Thoracic aorta (tissue), 2 donors: ENCODE data around the gene STX16. TPM values are rescaled to one million over a fixed set of nuclear protein-coding genes. Genes with fewer than 3 reads are reported as not detected.

Experiments
- ATAC-seq: fragments of 150-250 bp; one replicate; pipeline ENCODE4 v1.8.0; 2017; ENCODE audit warnings: low read depth; ENCODE audit not compliant: insufficient number of reproducible peaks, low FRiP score
- DNase-seq: peaks from one replicate; pipeline ENCODE4 v3.0.0-alpha.2; 2020; ENCODE audit warnings: low spot score
- H3K27ac ChIP-seq, 2 donors: fragments of 200-600 bp; sonication (generic); 1 replicate in 1 of 2; 2 replicates in 1 of 2; pipeline ENCODE4 v1.5.1; 2016; ENCODE audit warnings: mild to moderate bottlenecking in 2 of 2, moderate library complexity in 2 of 2
- H3K27me3 ChIP-seq: fragments of 200-600 bp; sonication (generic); replicated peaks from 2 replicates; pipeline ENCODE4 v1.6.0; 2016; ENCODE audit warnings: mild to moderate bottlenecking; ENCODE audit not compliant: insufficient read depth
- H3K36me3 ChIP-seq: fragments of 200-600 bp; sonication (generic); one replicate; pipeline ENCODE4 v1.5.1; 2016
- H3K4me1 ChIP-seq, 2 donors: fragments of 200-600 bp; sonication (generic); 1 replicate in 1 of 2; 2 replicates in 1 of 2; pipeline versions ENCODE4 v1.5.1 to v1.6.0; 2016; ENCODE audit warnings: low read depth in 2 of 2, mild to moderate bottlenecking in 1 of 2; ENCODE audit not compliant: control insufficient read depth in 1 of 2
- H3K4me3 ChIP-seq: fragments of 200-600 bp; sonication (generic); 2 replicates; pipeline ENCODE4 v1.5.1; 2016; ENCODE audit warnings: mild to moderate bottlenecking
- H3K9me3 ChIP-seq: fragments of 200-600 bp; sonication (generic); 2 replicates; pipeline ENCODE4 v1.5.1; 2016
- total RNA-seq, 2 donors: library from RNA; depleted of rRNA; stranded (reverse); fragments of >200 nt; gene quantifications; one replicate each; pipeline versions ENCODE4 v1.1.0 to v1.2.3, GENCODE V29; 2016
- TF ChIP-seq, protein P1 (sequence below): fragments of 200-600 bp; sonication (generic); IDR thresholded peaks from one replicate; pipeline ENCODE4 v1.5.1; 2019; ENCODE audit warnings: antibody characterized with exemption

The STX16 gene
- total RNA-seq, 2 donors from 2014 or later: 66.3 to 109 TPM

DNA sequence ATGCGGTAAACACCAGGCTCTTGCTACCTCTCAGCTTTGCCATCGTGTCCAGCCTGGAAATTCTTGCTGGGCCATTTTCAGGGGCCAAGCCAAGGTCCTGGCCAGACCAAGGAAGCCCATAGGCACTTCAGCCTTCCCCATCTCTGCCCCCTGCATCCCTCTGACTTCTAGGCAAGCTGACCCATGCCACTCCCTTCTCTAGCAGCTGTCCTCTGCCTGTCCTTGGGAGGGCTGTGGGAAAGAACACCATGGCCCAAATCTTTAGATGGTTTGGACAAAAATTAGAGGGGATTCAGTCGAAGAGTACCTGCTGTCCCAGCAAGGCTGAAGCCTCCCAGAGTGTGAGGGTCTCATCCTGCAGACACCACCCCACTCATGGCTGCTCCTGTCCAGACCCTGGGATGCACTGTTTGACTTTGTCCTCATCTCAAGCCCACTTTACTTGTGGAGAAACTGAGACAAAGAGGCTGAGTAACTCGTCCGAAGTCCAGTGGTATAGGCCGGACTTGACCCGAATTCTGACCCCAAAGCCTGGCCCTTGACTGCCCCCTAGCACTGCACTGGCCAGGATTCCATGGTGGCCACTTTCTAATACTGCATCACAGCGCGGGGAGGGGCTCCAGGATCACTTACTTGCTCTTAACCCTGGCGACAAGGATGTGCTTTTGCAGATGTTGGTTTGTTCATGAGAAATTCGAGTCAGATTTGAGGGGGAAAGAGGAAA, 22.4 kb upstream of the STX16 start:
- Histone ChIP-seq H3K27me3 (no peaks in the 10 kb centered on the region), H3K36me3 (no peaks in the 10 kb centered on the region), H3K4me3 (no peak overlapping the region), H3K4me1 (peaks cover 5 to 10% of the 10 kb centered on the region in 2 donors), H3K9me3 (no peaks in the 10 kb centered on the region), H3K27ac (no peak overlapping the region)
- no peak for DNase-seq
- ATAC-seq: no peak
- TF ChIP-seq, protein P1, sequence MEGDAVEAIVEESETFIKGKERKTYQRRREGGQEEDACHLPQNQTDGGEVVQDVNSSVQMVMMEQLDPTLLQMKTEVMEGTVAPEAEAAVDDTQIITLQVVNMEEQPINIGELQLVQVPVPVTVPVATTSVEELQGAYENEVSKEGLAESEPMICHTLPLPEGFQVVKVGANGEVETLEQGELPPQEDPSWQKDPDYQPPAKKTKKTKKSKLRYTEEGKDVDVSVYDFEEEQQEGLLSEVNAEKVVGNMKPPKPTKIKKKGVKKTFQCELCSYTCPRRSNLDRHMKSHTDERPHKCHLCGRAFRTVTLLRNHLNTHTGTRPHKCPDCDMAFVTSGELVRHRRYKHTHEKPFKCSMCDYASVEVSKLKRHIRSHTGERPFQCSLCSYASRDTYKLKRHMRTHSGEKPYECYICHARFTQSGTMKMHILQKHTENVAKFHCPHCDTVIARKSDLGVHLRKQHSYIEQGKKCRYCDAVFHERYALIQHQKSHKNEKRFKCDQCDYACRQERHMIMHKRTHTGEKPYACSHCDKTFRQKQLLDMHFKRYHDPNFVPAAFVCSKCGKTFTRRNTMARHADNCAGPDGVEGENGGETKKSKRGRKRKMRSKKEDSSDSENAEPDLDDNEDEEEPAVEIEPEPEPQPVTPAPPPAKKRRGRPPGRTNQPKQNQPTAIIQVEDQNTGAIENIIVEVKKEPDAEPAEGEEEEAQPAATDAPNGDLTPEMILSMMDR: no peak

DNA sequence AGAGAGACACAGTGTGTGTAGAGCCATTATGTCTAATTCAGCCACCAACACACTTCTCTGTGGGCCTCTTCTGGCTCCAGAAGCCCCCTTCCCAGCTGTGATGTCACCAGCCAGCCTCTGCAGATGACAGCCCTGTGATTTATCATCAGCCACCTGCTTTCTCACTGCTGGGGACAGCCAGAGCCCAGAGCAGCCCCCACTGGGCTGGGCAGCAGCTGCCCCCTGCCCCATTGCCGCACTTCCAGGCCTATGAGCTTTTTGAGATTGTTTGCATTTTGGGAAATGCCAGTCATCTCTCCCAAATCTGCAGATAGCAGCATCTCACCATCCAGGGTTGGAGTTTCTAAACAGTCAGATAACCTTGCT, 21.9 kb upstream of the STX16 start:
- ATAC-seq (no peak), DNase-seq (no peak)
- H3K27ac ChIP-seq: no peak overlapping the region
- H3K4me1 ChIP-seq: peaks cover 2 to 4% of the 10 kb centered on the region in 2 donors
- no peak overlapping the region for H3K4me3 ChIP-seq
- no peaks in the 10 kb centered on the region for H3K27me3 ChIP-seq
- TF ChIP-seq, protein P1: no peak
- no peaks in the 10 kb centered on the region for H3K9me3 ChIP-seq
- no peaks in the 10 kb centered on the region for H3K36me3 ChIP-seq

DNA sequence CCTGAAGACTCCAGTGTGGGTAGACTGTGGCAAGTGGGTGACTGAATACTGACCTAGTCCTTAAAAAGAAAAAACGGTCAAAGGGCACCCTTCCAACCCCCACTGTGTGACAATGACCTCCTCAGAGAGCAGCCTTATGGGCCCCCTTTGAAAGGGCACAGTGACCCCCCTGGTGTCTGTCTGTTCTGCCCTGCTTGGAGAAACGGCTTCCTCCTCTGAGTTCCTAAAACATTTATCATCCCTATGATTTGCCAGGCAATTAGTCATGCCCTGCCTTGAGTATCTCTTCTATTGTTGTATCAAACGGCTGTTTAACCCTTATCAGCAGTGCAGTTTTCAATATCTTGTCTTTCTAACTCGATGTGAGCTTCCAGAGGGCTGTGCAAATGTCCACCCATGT, 21.0 kb upstream of the STX16 start:
- no peaks in the 10 kb centered on the region for H3K4me1 ChIP-seq
- H3K4me3 ChIP-seq: no peak overlapping the region
- H3K9me3 ChIP-seq: no peaks in the 10 kb centered on the region
- no peak for ATAC-seq
- H3K27ac ChIP-seq: no peak overlapping the region
- no peak for DNase-seq
- no peaks in the 10 kb centered on the region for H3K36me3 ChIP-seq
- TF ChIP-seq, protein P1: no peak
- H3K27me3 ChIP-seq: no peaks in the 10 kb centered on the region

DNA sequence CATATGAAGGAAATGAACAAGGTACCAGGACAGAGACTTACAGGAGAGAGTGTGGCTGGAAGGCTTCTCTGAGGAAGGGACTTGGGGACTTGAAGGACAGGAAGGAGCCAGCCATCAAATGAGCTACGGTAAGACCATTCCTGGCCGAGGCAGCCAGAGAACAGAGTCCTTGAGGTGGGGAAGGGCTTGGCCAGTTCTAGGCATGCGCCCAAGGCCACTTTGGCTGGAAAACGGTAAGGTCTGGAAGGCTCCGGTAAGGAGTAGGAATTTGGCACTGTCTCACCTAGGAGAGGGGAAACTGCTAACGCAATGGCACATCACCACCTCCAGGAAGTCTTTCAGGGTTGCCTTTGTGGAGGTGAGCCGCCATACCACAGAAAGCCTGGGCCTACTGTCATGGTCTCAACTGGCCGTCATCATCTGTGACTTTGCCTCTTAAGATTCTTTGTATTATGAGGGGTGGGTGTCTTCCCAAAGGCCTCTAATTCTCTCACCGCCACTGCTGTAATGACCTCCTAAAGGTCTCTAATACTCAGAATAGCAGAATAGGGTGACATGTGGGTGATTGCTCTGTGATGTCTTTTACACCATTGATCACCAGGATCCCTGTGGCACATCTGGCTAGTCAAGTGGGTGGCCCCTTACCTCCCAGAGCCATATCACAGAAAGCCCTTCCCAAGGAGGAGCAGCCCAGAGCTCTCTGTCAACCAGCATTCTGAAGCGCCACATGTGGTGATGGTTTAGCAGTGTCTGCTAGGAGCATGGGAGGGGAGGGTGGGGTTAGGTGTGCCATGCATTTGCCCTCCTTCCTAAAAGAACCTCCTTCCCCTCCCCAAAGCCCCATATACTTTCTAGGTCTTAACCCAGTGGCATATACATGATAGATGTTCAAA, 17.7 kb upstream of the STX16 start:
- ATAC-seq (no peak), DNase-seq (no peak)
- H3K27me3 ChIP-seq: no peaks in the 10 kb centered on the region
- H3K4me1 ChIP-seq: no peaks in the 10 kb centered on the region
- TF ChIP-seq, protein P1: no peak
- H3K36me3 ChIP-seq: no peaks in the 10 kb centered on the region
- no peak overlapping the region for H3K4me3 ChIP-seq
- no peak overlapping the region for H3K27ac ChIP-seq
- no peaks in the 10 kb centered on the region for H3K9me3 ChIP-seq

DNA sequence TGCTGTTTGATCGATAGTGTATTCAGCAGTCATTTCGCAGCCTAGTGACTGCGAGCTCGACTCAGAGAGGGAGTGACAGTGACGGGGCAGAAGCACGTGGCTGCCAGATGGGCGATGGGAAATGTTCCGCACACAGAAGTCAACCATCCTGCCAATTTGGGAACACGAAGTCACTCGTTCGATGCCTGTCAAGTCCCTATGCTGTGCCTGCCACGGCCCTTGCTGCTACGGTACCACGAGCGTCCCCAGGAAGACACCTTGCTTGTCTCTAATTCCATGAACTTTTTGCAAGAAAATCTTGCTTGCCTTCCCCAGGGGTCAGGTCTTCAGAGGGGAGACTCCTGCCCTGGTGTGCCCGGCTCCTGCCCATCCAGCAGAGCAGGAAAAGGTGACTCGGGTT, 17.0 kb upstream of the STX16 start:
- Histone ChIP-seq H3K4me3 (no peak overlapping the region), H3K4me1 (no peaks in the 10 kb centered on the region), H3K36me3 (no peaks in the 10 kb centered on the region), H3K27ac (no peak overlapping the region), H3K9me3 (no peaks in the 10 kb centered on the region), H3K27me3 (no peaks in the 10 kb centered on the region)
- TF ChIP-seq, protein P1: no peak
- no peak for DNase-seq
- ATAC-seq: no peak
